ENCODE measurements around the gene PHRF1. TPM values are rescaled to one million over a fixed set of nuclear protein-coding genes. Genes with fewer than 3 reads are reported as not detected.

PHRF1 gene
- total and polyA plus RNA-seq, 2 of the 4 experiments (the other 2 are of a cell fraction), result 10.9 to 17.5 TPM

- Histone ChIP-seq H2AK5ac (ENCODE audit: low read depth, low read length) (no peak overlapping the region), H3K4me1 (ENCODE audit: control insufficient read depth, insufficient read depth, low read length) (no peaks in the 10 kb centered on the region), H4K91ac (ENCODE audit: insufficient read depth, low read depth, low read length) (no peak overlapping the region), H3K79me1 (ENCODE audit: low read depth in 1 of 2, low read length in 2 of 2) (peaks cover 27 to 59% of the 10 kb centered on the region in 2 experiments), H4K5ac (ENCODE audit: low read depth, low read length) (no peak overlapping the region), H2AFZ (replicated peaks; ENCODE audit: low read length, poor library complexity) (no peak overlapping the region), H3K4me3 (ENCODE audit: insufficient read depth, low read depth, low read length) (no peak overlapping the region), H3K27me3 (ENCODE audit: control insufficient read depth, insufficient read depth, low read length) (no peaks in the 10 kb centered on the region), H2BK20ac (ENCODE audit: low read depth, low read length) (no peak overlapping the region), H3K18ac (ENCODE audit: low read depth, low read length) (no peak overlapping the region), H2BK5ac (ENCODE audit: low read depth, low read length, poor library complexity, severe bottlenecking) (no peak overlapping the region), H2BK120ac (ENCODE audit: low read depth, low read length) (no peak overlapping the region), H4K8ac (ENCODE audit: low read depth in 2 of 2, low read length in 2 of 2) (no peak overlapping the region), H3K56ac (ENCODE audit: extremely low read depth, insufficient read depth, low read length) (no peak overlapping the region), H3K14ac (replicated peaks; ENCODE audit: low read depth, low read length) (no peak overlapping the region), H2AK9ac (replicated peaks; ENCODE audit: low read depth, low read length, poor library complexity) (no peak overlapping the region), H3K9me1 (ENCODE audit: insufficient read depth, low read length) (no peaks in the 10 kb centered on the region), H2BK15ac (ENCODE audit: low read depth, low read length) (no peak overlapping the region), H3K4me2 (ENCODE audit: low read depth, low read length) (no peak overlapping the region), H3K23ac (ENCODE audit: low read depth, low read length) (no peak overlapping the region), H3K4ac (ENCODE audit: low read depth, low read length) (no peak overlapping the region), H3K27ac (ENCODE audit: insufficient read depth, low read length) (no peak overlapping the region), H3K9me3 (ENCODE audit: control insufficient read depth, insufficient read depth, low read length) (no peaks in the 10 kb centered on the region), H3K36me3 (ENCODE audit: control insufficient read depth, insufficient read depth, low read length) (peaks cover 78% of the 10 kb centered on the region), H3K9ac (ENCODE audit: low read depth, low read length) (no peak overlapping the region), H4K20me1 (ENCODE audit: insufficient read depth, low read length) (peaks cover 32% of the 10 kb centered on the region)
- intact Hi-C loops (cut with micrococcal nuclease), result no loop called here
- no peak for TF ChIP-seq CEBPB (IDR thresholded peaks at IDR 0.05; ENCODE audit: low read depth, low read length)
- TF ChIP-seq SMC3 (IDR thresholded peaks at IDR 0.05; ENCODE audit: low read depth, low read length), result no peak
- TF ChIP-seq ELK1 (IDR thresholded peaks at IDR 0.05; ENCODE audit: borderline replicate concordance, low read depth, low read length), result no peak
- no peak for TF ChIP-seq MAFK (IDR thresholded peaks at IDR 0.05; ENCODE audit: low read depth, low read length)
- no peak for TF ChIP-seq MAZ (IDR thresholded peaks at IDR 0.05; ENCODE audit: borderline replicate concordance, low read depth, low read length)
- no peak for TF ChIP-seq FOS (IDR thresholded peaks at IDR 0.05; ENCODE audit: low read depth, low read length)
- no peak for TF ChIP-seq CHD1 (IDR thresholded peaks at IDR 0.05; ENCODE audit: low read depth, low read length)
- WGBS, 2 experiments (ENCODE audit: extremely low coverage in 2 of 2, insufficient read length in 1 of 2), result 100% methylated on average over 4 of the region's 29 CpGs; no CpG with 5 or more reads in 1 of the 2 experiments
- no peak for ATAC-seq (ENCODE audit: low read depth)
- dilution Hi-C loops (cut with HindIII; ENCODE audit: low sequenced_read_pairs, unreplicated experiment), result no loop called here
- no peak for DNase-seq
- in situ Hi-C loops (cut with MboI; ENCODE audit: low sequenced_read_pairs), result no loop called here
- CTCF ChIA-PET, result no interaction called here
- POLR2A ChIA-PET (ENCODE audit: unreplicated experiment), result no interaction called here
- BruUV-seq (replicated peaks), result no TSS peak
These were observed 21.0 kb downstream of the PHRF1 start for GRCh38 chr11:597166-597725.

Measured in IMR-90 (cell line).